Measurements from ENCODE around the gene RNASE13.
"Not testable (repeated sequence)": the region's sequence is repeated elsewhere in the genome, so short reads cannot be mapped to it uniquely, and the experiment has no call there.

The RNASE13 gene

DNA sequence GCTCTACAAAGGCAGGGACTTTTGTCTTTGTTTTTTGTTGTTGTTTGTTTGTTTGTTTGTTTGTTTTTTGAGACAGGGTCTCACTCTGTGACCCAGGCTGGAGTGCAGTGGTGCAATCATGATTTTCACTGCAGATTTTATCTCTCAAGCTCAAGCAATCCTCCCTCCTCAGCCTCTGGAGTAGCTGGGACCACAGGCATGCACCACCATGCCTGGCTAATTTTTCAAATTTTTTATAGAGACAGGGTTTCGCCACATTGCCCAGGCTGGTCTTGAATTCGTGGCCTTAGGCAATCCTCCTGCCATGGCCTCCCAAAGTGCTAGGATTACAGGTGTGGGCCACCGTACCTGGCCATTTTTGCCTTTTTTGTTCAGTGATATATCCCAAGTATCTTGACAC lies 6.3 kb upstream of the RNASE13 start:
- DNase-seq, result not testable (repeated sequence)

- no peak for DNase-seq
Observed at GRCh38 chr14:21040370-21040925, 5.8 kb upstream of the RNASE13 start.

DNA sequence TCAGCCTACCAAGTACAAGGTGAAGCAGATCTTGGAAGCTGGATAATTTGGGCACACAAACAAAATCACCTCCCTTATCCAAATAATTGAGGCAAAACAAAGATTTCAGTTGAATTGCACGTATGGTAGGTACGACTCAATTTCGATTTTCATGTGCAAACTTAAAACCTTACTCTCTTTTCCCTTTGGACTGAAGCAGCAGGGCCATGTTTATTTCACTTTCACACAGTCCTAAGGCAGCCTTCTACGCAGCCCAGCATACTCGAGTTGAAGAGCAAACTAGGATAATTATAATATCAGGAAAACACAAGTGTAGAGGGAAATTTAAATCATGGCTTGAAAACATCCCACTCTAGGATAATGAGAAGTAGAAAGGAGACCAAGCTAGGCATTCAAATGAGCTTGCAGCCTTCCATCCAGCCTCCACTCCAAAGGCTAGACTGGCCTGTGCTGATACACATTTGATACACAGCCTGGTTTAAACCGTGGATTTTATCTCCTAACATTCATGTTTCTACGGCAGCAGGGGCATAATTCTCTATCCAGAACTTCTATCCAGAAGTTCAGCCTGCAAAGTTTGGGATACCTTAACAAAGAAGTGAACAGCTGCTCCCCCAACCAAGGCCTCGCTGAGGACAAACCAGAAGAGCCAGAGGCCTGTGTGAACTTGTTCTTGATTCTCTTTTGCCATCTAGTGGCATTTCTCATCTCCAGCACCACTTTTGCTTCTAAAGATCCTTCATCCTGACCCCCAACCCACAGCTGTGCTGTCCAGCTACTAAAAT lies 5.2 kb upstream of the RNASE13 start:
- peak; percentile 49 to 85 for DNase-seq

DNA sequence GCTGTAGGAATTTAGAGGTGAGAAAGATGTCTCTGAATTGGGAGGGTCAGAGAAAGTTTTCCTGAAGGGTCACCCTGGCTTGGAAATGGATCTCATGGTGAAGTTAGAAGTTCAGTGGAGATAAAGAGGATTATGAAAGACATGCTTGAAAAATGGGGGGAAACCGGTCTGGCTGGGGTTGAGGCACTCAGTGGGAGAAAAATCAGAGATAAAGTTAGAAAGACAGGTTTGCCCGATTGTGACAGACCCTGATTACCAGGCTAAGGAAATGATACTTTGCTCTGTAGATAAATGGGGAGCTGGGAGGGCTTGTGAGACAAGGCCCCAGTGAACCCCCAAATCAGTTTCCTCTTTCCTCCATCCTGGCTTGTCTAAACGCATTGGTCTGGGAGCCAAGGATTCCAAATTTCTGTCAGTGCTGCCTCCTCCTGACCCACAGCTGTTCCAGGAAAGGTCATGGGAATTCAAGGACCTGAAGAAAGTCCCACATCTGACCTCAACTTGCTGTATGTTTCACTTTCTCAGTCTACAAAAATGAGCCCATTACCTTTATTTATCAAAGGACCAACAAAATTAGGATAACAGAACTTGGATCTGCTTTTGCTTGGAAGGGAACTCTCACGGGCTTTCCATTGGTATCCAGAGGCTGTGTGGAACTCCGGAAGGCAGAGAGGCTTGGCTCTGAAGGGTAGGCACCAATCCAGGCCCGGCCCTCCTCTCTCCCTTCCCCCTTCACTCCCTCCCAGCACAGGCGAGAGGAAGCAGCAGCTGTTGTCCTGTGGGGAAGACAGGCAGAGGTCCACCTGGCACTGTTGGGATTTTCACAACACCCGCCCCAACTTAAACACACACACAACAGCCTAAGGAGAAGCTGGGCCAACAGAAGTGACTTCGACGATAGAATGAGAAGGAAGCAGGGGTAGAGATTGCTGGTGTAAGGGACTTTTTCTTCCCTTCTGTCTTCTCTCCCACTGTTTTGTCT lies 4.1 kb upstream of the RNASE13 start:
- DNase-seq, result peak; percentile 87 to 95

DNA sequence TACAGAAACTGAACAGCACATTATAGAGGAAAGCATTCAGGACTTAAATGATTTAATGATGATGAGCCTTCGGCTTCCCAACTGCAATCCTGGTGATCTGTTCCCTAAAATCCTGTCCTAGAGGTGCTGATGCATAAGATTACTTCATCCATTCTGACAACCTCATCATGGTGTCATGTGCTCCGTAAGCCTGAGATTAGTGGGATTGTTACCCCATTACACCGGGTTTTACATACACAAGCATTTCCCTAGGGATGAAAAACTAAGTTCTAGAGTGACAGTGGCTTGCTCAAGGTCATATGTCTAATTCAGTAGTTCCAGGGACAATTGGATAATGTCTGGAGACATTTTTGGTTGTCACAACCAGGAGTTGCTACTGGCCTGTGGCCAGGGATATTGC lies 2.5 kb upstream of the RNASE13 start:
- DNase-seq, result no peak

DNA sequence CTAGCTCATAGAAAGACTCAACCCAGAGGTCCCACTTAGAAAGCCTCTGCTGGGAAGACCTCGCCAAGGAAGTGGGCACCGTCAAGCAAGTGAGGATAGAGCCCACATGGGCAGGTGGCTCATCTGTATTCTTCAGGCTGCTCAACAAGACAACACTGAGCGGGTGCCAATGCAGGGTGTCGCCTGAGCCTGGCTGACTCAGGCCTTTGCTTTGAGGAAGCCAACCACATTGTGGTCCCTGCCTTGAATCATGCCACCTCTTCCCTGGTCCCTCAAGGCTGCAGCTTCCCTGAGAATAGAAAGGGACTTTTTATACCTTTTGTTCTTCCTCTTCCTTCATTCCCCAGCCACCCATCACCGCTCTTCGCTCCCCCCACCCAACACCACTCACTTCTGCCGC lies 2.1 kb upstream of the RNASE13 start:
- DNase-seq, result no peak

GRCh38 chr14:21033133-21033698 lies 1.4 kb downstream of the RNASE13 start:
- DNase-seq, result no peak

- no peak for DNase-seq
Observed at GRCh38 chr14:21032326-21033132, 2.1 kb downstream of the RNASE13 start.

GRCh38 chr14:21030531-21030930 lies 4.1 kb downstream of the RNASE13 start:
- no peak for DNase-seq

DNA sequence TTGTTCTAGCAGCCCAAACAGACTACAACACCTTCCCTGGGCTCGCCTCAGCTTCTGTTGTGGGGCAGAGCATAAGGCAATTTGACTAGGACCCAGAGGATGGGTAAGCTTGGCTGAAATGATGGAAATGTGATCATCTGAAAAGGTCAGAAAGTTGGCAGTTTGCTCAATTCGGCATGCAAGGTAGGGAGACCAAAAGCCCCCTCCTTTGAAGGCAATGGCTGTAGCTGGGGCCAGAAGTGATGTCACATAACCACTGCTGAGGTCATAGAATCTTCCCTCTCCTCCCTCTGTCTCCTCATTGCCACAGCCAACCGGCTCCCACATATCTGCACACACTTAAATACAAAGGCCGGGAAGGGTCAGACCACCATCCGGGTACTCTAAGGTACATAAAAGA lies 4.7 kb downstream of the RNASE13 start, which contains the start of gene TPPP2:
TPPP2 (plus strand) TSS at position 301 of the 400 bp plus-strand sequence. CDS start 365 bp downstream, outside the sequence.
- DNase-seq, result no peak

GRCh38 chr14:21026988-21027315 lies 7.7 kb downstream of the RNASE13 start:
- no peak for DNase-seq

- DNase-seq, result no peak
Observed at GRCh38 chr14:21026274-21026987, 8.2 kb downstream of the RNASE13 start.

DNA sequence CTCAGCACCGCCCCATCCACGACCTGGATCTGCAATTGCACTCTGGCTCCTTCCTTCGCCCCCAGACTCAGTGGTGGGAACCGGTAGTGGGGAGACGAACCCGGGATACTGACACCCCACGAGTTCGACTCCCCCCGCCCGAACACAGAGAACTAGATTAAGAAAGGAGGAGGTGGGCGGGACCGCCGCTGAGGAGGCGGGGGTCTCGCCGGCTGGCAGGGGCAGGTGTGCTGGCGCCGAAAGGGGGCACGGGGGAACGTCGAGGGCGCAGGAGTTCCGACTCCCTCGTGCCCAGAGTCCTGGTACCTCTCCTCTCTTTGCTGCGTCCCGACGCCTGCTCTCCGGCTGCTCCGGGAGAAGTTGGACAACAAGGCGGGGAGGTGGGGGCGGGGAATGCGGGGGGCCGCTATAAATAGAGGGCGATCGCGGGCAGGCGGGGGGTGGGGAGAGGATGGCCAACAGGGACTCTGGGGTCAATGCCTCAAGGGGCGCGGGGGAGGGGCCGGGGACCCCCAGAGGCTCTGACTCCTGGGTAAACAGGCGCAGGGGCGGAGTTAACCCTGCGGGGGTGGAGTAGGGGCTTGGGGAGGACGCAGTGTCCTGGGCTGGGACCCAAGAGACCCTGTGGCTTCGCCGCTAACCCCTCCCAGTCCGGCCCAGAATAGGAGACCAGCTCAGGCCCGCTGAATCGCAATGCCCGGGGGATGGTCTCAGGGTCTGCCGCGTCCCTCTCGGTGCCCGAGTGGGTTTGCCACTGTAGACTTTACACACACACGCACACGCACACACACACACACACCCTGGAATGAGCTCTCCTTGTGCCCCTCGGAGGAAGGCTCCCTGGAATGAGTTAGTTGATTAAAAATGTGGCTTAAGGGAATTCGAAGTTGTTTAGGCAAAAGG lies 9.0 kb downstream of the RNASE13 start:
- DNase-seq, result peak in 1 of 2 experiments; percentile 36

GRCh38 chr14:21024585-21025370 lies 9.8 kb downstream of the RNASE13 start, which contains the start of gene NDRG2:
Gene NDRG2, minus strand, starts transcription at chr14:21025061. Its CDS starts 1,746 bp downstream, at chr14:21023315.
- peak; percentile 49 to 70 for DNase-seq

DNA sequence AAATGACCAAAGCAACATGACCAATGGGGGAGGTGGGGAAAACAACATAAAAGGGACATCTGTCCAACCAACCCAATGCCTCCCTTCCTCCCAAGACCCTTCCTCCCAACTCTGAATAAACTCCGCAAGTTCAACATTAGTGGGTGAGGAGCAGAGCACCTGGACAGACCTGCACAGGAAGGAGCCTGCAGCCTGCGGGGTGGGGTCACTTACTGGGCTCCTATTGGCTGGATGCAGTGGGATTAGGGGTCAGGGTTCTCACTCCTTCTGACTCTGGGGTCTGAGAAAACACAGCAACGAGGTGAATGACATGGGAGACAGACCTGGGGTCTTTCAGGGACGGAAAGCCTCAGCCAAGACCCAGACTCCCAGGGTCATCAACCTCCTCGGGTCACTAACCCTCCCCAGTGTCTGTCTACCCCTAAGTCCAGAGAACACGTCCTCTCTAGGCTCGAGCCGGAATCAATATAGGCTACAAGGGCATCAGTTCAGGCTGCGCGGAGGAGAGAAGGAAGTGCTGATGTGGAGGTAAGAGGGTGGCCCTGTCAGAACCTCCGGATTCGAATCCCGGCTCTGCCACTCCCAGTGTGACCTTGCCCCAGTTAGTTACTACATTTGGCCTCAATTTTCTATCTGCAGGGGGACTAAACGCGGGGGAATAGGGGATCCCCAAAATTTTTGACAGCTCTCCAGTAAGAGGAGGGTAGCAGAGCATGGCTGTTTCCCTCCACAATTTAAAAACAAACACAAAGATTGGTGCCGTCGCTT lies 10.6 kb downstream of the RNASE13 start:
- DNase-seq, result no peak

DNA sequence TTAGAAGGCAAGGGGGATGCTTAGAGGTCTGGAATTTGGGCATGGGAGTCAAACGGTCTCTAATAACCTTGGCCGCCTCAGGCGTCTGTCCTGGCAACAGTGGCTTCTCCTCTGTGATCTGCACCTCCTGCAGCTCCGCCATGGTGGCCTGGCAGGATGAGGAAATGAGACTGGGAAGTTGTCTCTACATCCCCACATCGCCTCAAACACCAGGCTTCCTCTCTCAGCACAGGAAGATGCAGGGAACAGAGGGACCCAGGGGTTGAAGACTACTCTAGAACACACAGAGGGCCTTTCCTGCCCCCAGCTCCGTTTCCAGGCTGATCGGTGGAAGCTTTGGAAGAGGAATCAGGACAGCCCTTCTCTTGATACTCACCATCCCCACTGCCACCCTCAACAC lies 11.4 kb downstream of the RNASE13 start:
- DNase-seq, result no peak

- no peak for DNase-seq
Observed at GRCh38 chr14:21022686-21023085, 11.9 kb downstream of the RNASE13 start.

- no peak for DNase-seq
Observed at GRCh38 chr14:21020977-21021545, 13.5 kb downstream of the RNASE13 start.

Data from NCI-H524 (cell line).